NCI-H2081 (cell line): ENCODE data around the gene PTPRN2.

Experiments
- DNase-seq, 2 experiments: peaks; one replicate each; lab custom pipeline; 2025; lab: John Stamatoyannopoulos, UW

PTPRN2 gene

GRCh38 chr7:157532068-157532467 lies 1055.6 kb downstream of the PTPRN2 start:
- no peak for DNase-seq

- no peak for DNase-seq
These were observed 1057.7 kb downstream of the PTPRN2 start for GRCh38 chr7:157529768-157530560.

GRCh38 chr7:157528785-157529341 lies 1058.8 kb downstream of the PTPRN2 start:
- no peak for DNase-seq

- no peak for DNase-seq
These were observed 1059.9 kb downstream of the PTPRN2 start for GRCh38 chr7:157527686-157528085.

GRCh38 chr7:157526913-157527634 lies 1060.5 kb downstream of the PTPRN2 start:
- DNase-seq, result peak; percentile 25 to 28

GRCh38 chr7:157526005-157526912 lies 1061.4 kb downstream of the PTPRN2 start:
- no peak for DNase-seq

GRCh38 chr7:157525491-157525915 lies 1062.1 kb downstream of the PTPRN2 start:
- DNase-seq, result no peak

- no peak for DNase-seq
These were observed 1062.9 kb downstream of the PTPRN2 start for GRCh38 chr7:157524731-157525130.

GRCh38 chr7:157523766-157524421 lies 1063.7 kb downstream of the PTPRN2 start:
- no peak for DNase-seq

- DNase-seq, result no peak
These were observed 1064.3 kb downstream of the PTPRN2 start for GRCh38 chr7:157523371-157523765.

- no peak for DNase-seq
These were observed 1064.7 kb downstream of the PTPRN2 start for GRCh38 chr7:157522954-157523353.

GRCh38 chr7:157522189-157522588 lies 1065.4 kb downstream of the PTPRN2 start:
- DNase-seq, result no peak

GRCh38 chr7:157521752-157522151 lies 1065.9 kb downstream of the PTPRN2 start:
- DNase-seq, result no peak

- no peak for DNase-seq
These were observed 1066.4 kb downstream of the PTPRN2 start for GRCh38 chr7:157521061-157521731.

- no peak for DNase-seq
These were observed 1067.4 kb downstream of the PTPRN2 start for GRCh38 chr7:157520249-157520648.

GRCh38 chr7:157519798-157520244 lies 1067.8 kb downstream of the PTPRN2 start:
- DNase-seq, result no peak

GRCh38 chr7:157519246-157519645 lies 1068.4 kb downstream of the PTPRN2 start:
- DNase-seq, result no peak

- no peak for DNase-seq
These were observed 1069.0 kb downstream of the PTPRN2 start for GRCh38 chr7:157518514-157519175.

- DNase-seq, result no peak
These were observed 1069.7 kb downstream of the PTPRN2 start for GRCh38 chr7:157517782-157518513.
